ENCODE data around the gene CLDN34.

The CLDN34 gene

DNA sequence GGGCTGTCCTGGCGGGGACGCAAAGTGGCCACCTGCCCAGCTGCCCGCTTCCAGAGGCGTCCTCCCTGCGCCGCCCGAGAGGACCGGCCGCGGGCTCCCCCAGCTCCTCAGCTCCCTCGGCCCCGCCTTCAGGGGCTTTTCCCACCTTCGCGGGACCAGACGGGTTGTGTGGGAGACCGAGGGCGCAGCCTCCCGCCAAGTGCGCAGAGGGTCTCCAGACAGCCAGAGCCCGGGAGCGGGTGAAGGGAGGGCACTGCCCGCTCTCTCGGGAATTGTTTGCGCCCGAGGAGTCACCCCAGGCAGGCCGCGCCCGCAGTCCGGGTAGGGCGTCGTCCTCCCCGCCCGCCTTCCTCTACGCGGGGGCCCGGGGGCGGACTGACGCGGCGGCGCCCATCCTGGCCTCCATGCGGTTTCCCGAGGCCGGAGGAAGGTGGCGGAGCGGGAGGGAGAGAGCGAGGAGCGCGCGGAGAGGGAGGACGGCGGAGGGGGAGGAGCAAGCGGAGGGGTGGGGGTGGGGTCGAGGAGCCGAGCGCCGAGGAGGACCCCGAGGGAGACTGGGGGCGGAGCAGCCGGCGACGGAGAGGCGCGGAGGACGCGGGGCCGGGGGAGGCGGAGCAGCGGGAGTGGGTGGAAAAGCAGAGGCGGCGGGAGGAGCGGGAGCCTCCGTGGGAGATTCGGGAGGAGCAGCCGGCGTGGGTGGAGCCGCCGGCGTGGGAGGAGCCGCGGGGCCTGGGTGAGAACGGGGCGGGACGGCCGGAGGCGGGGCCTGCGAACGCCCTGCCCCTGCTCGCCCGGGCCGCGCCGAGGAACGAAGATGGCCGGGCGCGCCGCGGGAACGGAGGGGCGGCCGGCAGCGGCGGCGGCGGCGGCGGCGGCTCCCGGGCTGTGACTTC lies 47.5 kb downstream of the CLDN34 start:
- no peak for DNase-seq (ENCODE audit: low read depth, low spot score)
- 0 out of 2 replicates have a peak, but pooled peaks cover 2% of the 10 kb centered on the region for H3K4me1 ChIP-seq (ENCODE audit: control insufficient read depth, insufficient read depth, low read length)

GRCh38 chrX:10015355-10015722 lies 48.2 kb downstream of the CLDN34 start:
- Histone ChIP-seq H3K27me3 (ENCODE audit: control insufficient read depth, insufficient read depth, low read length) (no peaks in the 10 kb centered on the region), H3K36me3 (ENCODE audit: control insufficient read depth, insufficient read depth, low read length) (no peaks in the 10 kb centered on the region), H3K9me3 (ENCODE audit: control insufficient read depth, insufficient read depth, low read length) (no peaks in the 10 kb centered on the region), H3K4me3 (ENCODE audit: low read length) (peak overlapping the region; percentile 82; the same call in 1 of the 2 replicates), H3K27ac (ENCODE audit: low read length) (no peak overlapping the region), H3K4me1 (ENCODE audit: control insufficient read depth, insufficient read depth, low read length) (0 out of 2 replicates have a peak, but pooled peaks cover 2% of the 10 kb centered on the region)
- no peak for DNase-seq (ENCODE audit: low read depth, low spot score)
- no CpG with 5 or more reads among the region's 71 CpGs for WGBS (ENCODE audit: insufficient coverage, insufficient read length)

More for the DNA sequence above, 47.5 kb downstream of the CLDN34 start:
- Histone ChIP-seq H3K27ac (ENCODE audit: low read length) (no peak overlapping the region), H3K4me3 (ENCODE audit: low read length) (peak overlapping the region; percentile 82; the same call in 1 of the 2 replicates), H3K27me3 (ENCODE audit: control insufficient read depth, insufficient read depth, low read length) (no peaks in the 10 kb centered on the region), H3K36me3 (ENCODE audit: control insufficient read depth, insufficient read depth, low read length) (no peaks in the 10 kb centered on the region), H3K9me3 (ENCODE audit: control insufficient read depth, insufficient read depth, low read length) (no peaks in the 10 kb centered on the region)
- WGBS (ENCODE audit: insufficient coverage, insufficient read length), result no CpG with 5 or more reads among the region's 110 CpGs

- DNase-seq (ENCODE audit: low read depth, low spot score), result no peak
- no peaks in the 10 kb centered on the region for H3K27me3 ChIP-seq (ENCODE audit: control insufficient read depth, insufficient read depth, low read length)
- WGBS (ENCODE audit: insufficient coverage, insufficient read length), result no CpG with 5 or more reads among the region's 87 CpGs
- no peak overlapping the region for H3K27ac ChIP-seq (ENCODE audit: low read length)
- peak overlapping the region; percentile 82; the same call in 1 of the 2 replicates for H3K4me3 ChIP-seq (ENCODE audit: low read length)
- H3K4me1 ChIP-seq (ENCODE audit: control insufficient read depth, insufficient read depth, low read length), result 0 out of 2 replicates have a peak, but pooled peaks cover 2% of the 10 kb centered on the region
- no peaks in the 10 kb centered on the region for H3K36me3 ChIP-seq (ENCODE audit: control insufficient read depth, insufficient read depth, low read length)
- H3K9me3 ChIP-seq (ENCODE audit: control insufficient read depth, insufficient read depth, low read length), result no peaks in the 10 kb centered on the region
Observed at GRCh38 chrX:10015723-10016518, 48.8 kb downstream of the CLDN34 start.

GRCh38 chrX:10016519-10017132 lies 49.5 kb downstream of the CLDN34 start:
- Histone ChIP-seq H3K27me3 (ENCODE audit: control insufficient read depth, insufficient read depth, low read length) (no peaks in the 10 kb centered on the region), H3K9me3 (ENCODE audit: control insufficient read depth, insufficient read depth, low read length) (no peaks in the 10 kb centered on the region), H3K36me3 (ENCODE audit: control insufficient read depth, insufficient read depth, low read length) (no peaks in the 10 kb centered on the region), H3K4me1 (ENCODE audit: control insufficient read depth, insufficient read depth, low read length) (0 out of 2 replicates have a peak, but pooled peaks cover 2% of the 10 kb centered on the region), H3K27ac (ENCODE audit: low read length) (no peak overlapping the region), H3K4me3 (ENCODE audit: low read length) (peak overlapping the region; percentile 82; the same call in 1 of the 2 replicates)
- no CpG with 5 or more reads among the region's 11 CpGs for WGBS (ENCODE audit: insufficient coverage, insufficient read length)
- DNase-seq (ENCODE audit: low read depth, low spot score), result no peak

DNA sequence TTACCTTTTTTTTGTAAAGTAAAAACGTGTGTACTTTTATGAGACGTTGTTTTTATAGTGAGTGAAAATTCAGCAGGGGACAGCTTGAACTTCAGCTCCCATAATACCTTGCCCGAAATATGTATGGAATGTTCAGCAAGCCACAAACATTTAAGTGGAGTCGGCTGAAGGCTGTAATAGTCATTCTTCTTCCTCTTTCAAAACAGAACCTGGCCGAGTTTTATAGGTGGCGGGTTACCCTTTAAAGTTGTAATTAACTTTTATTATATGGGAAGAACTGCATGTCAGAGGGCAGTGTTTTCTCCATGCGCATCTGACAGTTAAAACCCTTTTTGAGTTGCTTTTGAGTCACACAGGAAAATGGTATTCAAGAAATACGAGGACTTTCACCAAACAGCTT lies 50.7 kb downstream of the CLDN34 start:
- no peak for DNase-seq (ENCODE audit: low read depth, low spot score)
- Histone ChIP-seq H3K27me3 (ENCODE audit: control insufficient read depth, insufficient read depth, low read length) (no peaks in the 10 kb centered on the region), H3K4me3 (ENCODE audit: low read length) (no peak overlapping the region), H3K27ac (ENCODE audit: low read length) (no peak overlapping the region), H3K36me3 (ENCODE audit: control insufficient read depth, insufficient read depth, low read length) (no peaks in the 10 kb centered on the region), H3K4me1 (ENCODE audit: control insufficient read depth, insufficient read depth, low read length) (0 out of 2 replicates have a peak, but pooled peaks cover 1% of the 10 kb centered on the region), H3K9me3 (ENCODE audit: control insufficient read depth, insufficient read depth, low read length) (no peaks in the 10 kb centered on the region)
- WGBS (ENCODE audit: insufficient coverage, insufficient read length), result no CpG with 5 or more reads among the region's 8 CpGs
